C4-2B (cell line): ENCODE data around the gene EIF3L.

Source experiments
- ZFX ChIP-seq: fragments of 450-650 bp; IDR thresholded peaks from 2 replicates; pipeline ENCODE4 v1.6.1; 2017
- TF ChIP-seq, protein P1 (sequence below): fragments of 450-650 bp; conservative IDR thresholded peaks from 2 replicates; pipeline ENCODE4 v1.5.1; 2017; ENCODE audit warnings: mild to moderate bottlenecking

DNA sequence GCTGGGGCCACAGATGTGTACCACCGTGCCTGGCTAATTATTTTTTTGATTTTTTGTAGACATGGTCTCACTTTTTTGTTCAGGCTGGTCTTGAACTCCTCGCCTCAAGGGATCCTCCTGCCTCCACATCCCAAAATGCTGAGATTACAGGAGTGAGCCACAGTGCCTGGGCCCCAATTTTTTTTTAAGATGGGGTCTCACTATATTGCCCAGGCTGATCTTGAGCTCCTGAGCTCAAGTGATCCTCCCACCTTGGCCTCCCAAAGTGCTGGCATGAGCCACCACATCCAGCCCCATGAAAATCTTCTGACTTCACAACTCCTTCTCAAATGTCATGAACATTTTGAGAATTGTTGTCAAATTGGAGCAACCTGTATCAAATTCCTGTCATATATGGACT is 2.8 kb upstream of the EIF3L start:
- TF ChIP-seq, protein P1, sequence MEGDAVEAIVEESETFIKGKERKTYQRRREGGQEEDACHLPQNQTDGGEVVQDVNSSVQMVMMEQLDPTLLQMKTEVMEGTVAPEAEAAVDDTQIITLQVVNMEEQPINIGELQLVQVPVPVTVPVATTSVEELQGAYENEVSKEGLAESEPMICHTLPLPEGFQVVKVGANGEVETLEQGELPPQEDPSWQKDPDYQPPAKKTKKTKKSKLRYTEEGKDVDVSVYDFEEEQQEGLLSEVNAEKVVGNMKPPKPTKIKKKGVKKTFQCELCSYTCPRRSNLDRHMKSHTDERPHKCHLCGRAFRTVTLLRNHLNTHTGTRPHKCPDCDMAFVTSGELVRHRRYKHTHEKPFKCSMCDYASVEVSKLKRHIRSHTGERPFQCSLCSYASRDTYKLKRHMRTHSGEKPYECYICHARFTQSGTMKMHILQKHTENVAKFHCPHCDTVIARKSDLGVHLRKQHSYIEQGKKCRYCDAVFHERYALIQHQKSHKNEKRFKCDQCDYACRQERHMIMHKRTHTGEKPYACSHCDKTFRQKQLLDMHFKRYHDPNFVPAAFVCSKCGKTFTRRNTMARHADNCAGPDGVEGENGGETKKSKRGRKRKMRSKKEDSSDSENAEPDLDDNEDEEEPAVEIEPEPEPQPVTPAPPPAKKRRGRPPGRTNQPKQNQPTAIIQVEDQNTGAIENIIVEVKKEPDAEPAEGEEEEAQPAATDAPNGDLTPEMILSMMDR, result no peak
- TF ChIP-seq ZFX, result no peak
